GM23338 (cell line): Measurements from ENCODE around the gene SAMD4A. TPM values are rescaled to one million over a fixed set of nuclear protein-coding genes. Genes with fewer than 3 reads are reported as not detected.

ENCODE experiments used
- ATAC-seq: fragments of 200-7000 bp; cut with Tn5 transposase; 3 replicates; pipeline ENCODE4 v1.9.1; 2020
- DNase-seq: peaks from one replicate; pipeline ENCODE4 v3.0.0-alpha.2; 2015; ENCODE audit warnings: low spot score
- H2AFZ ChIP-seq: fragments of 200-600 bp; sonication (generic); 2 replicates; pipeline ENCODE4 v1.8.0; 2016; ENCODE audit warnings: antibody characterized with exemption, mild to moderate bottlenecking, moderate library complexity
- H3F3A ChIP-seq: fragments of 200-600 bp; sonication (generic); replicated peaks from 2 replicates; pipeline ENCODE4 v1.8.0; 2017; ENCODE audit warnings: antibody characterized with exemption, mixed run types, low read depth
- H3K27ac ChIP-seq: fragments of 200-600 bp; sonication (generic); 2 replicates; pipeline ENCODE4 v1.6.1; 2016; ENCODE audit warnings: low read depth
- H3K27me3 ChIP-seq: fragments of 200-600 bp; sonication (generic); 2 replicates; pipeline ENCODE4 v1.8.0; 2016; ENCODE audit warnings: mild to moderate bottlenecking, mixed run types, moderate library complexity; ENCODE audit not compliant: insufficient read depth
- H3K36me3 ChIP-seq: fragments of 200-600 bp; sonication (generic); 2 replicates; pipeline ENCODE4 v1.8.0; 2016; ENCODE audit warnings: mild to moderate bottlenecking; ENCODE audit not compliant: insufficient read depth
- H3K4me1 ChIP-seq: fragments of 200-600 bp; sonication (generic); 2 replicates; pipeline ENCODE4 v1.8.0; 2016; ENCODE audit warnings: mild to moderate bottlenecking, moderate library complexity; ENCODE audit not compliant: insufficient read depth
- H3K4me2 ChIP-seq: fragments of 200-600 bp; sonication (generic); 2 replicates; pipeline ENCODE4 v1.7.1; 2017; ENCODE audit warnings: mixed run types
- H3K4me3 ChIP-seq: fragments of 200-600 bp; sonication (generic); 2 replicates; pipeline ENCODE4 v1.6.1; 2016; ENCODE audit warnings: mixed run types
- H3K79me2 ChIP-seq: fragments of 200-600 bp; sonication (generic); replicated peaks from 2 replicates; pipeline ENCODE4 v1.8.0; 2017; ENCODE audit warnings: mild to moderate bottlenecking; ENCODE audit not compliant: insufficient read depth
- H3K9me2 ChIP-seq: fragments of 200-600 bp; sonication (generic); 2 replicates; pipeline ENCODE4 v1.8.0; 2017; ENCODE audit not compliant: insufficient read depth
- H4K20me1 ChIP-seq: fragments of 200-600 bp; sonication (generic); replicated peaks from 2 replicates; pipeline ENCODE4 v1.8.0; 2017; ENCODE audit warnings: mild to moderate bottlenecking; ENCODE audit not compliant: insufficient read depth
- H3K27ac Mint-ChIP-seq: 2 replicates; pipeline ENCODE4 v1.8.0; 2020; ENCODE audit warnings: inconsistent platforms, mild to moderate bottlenecking, moderate library complexity, mixed read lengths
- H3K27me3 Mint-ChIP-seq: 3 replicates; pipeline ENCODE4 v1.8.0; 2022; ENCODE audit warnings: low read depth, mild to moderate bottlenecking, moderate library complexity, mixed read lengths, inconsistent platforms; ENCODE audit not compliant: insufficient read depth, poor library complexity
- H3K36me3 Mint-ChIP-seq: 3 replicates; pipeline ENCODE4 v1.8.0; 2021; ENCODE audit warnings: low read depth, mild to moderate bottlenecking, inconsistent platforms, moderate library complexity, mixed read lengths
- H3K4me1 Mint-ChIP-seq: 3 replicates; pipeline ENCODE4 v1.8.0; 2020; ENCODE audit warnings: mild to moderate bottlenecking, inconsistent platforms, mixed read lengths
- H3K4me3 Mint-ChIP-seq: 3 replicates; pipeline ENCODE4 v1.8.0; 2021; ENCODE audit warnings: moderate library complexity, mild to moderate bottlenecking, inconsistent platforms, mixed read lengths
- H3K9me3 Mint-ChIP-seq: 3 replicates; pipeline ENCODE4 v1.8.0; 2020; ENCODE audit warnings: moderate library complexity, mild to moderate bottlenecking, inconsistent platforms, mixed read lengths
- CREB1 ChIP-seq: fragments of 250-450 bp; sonication (Bioruptor Pico); IDR thresholded peaks from 2 replicates; pipeline ENCODE4 v1.5.0; 2020; ENCODE audit warnings: low read depth, mild to moderate bottlenecking, moderate library complexity
- CTCF ChIP-seq, 2 experiments: fragments of 200-600 bp in 1 of 2; sonication (generic) in 1 of 2; conservative IDR thresholded peaks; 2 replicates each; pipeline versions ENCODE4 v1.5.1 to v1.6.1; 2016 to 2017; ENCODE audit warnings: antibody characterized with exemption in 2 of 2, low read depth in 2 of 2, mild to moderate bottlenecking in 2 of 2, moderate library complexity in 1 of 2
- ETS1 ChIP-seq: IDR thresholded peaks from 2 replicates; pipeline ENCODE4 v1.6.1; 2016; ENCODE audit warnings: antibody characterized with exemption
- EZH2 ChIP-seq: fragments of 200-600 bp; sonication (generic); IDR thresholded peaks from one replicate; pipeline ENCODE4 v1.8.0; 2017; ENCODE audit warnings: antibody characterized with exemption, mild to moderate bottlenecking, low read depth; ENCODE audit not compliant: unreplicated experiment
- JUNB ChIP-seq: IDR thresholded peaks from one replicate; pipeline ENCODE4 v1.6.1; 2016; ENCODE audit warnings: antibody characterized with exemption; ENCODE audit not compliant: unreplicated experiment
- NANOG ChIP-seq: IDR thresholded peaks from 2 replicates; pipeline ENCODE4 v1.6.1; 2016; ENCODE audit warnings: antibody characterized with exemption, borderline replicate concordance
- POLR2AphosphoS5 ChIP-seq: IDR thresholded peaks from 2 replicates; pipeline ENCODE4 v1.6.1; 2016; ENCODE audit warnings: antibody characterized with exemption, low read depth
- REST ChIP-seq: IDR thresholded peaks from one replicate; pipeline ENCODE4 v1.6.1; 2018; ENCODE audit warnings: antibody characterized with exemption; ENCODE audit not compliant: unreplicated experiment
- STAT1 ChIP-seq: IDR thresholded peaks from one replicate; pipeline ENCODE4 v1.6.1; 2016; ENCODE audit warnings: antibody characterized with exemption; ENCODE audit not compliant: unreplicated experiment
- ZNF114 ChIP-seq: fragments of 250-450 bp; sonication (Bioruptor Pico); IDR thresholded peaks from 2 replicates; pipeline ENCODE4 v1.5.0; 2020; ENCODE audit warnings: mild to moderate bottlenecking, moderate library complexity
- ZNF331 ChIP-seq: fragments of 250-450 bp; sonication (Bioruptor Pico); IDR thresholded peaks from 2 replicates; pipeline ENCODE4 v1.5.0; 2020; ENCODE audit warnings: low read depth, mild to moderate bottlenecking, moderate library complexity
- polyA plus RNA-seq: library from polyadenylated mRNA; unstranded; fragments of >200 nt; fragmentation: Nextera tagmentation; extraction: Ambion mirVana; gene quantifications from 2 replicates; pipeline ENCODE4 v1.2.1, GENCODE V29; 2016
- total RNA-seq: library from RNA; depleted of rRNA; stranded (reverse); fragments of >200 nt; shearing (Covaris generic); gene quantifications from 2 replicates; pipeline ENCODE4 v1.2.3, GENCODE V29; 2014

SAMD4A gene
- total and polyA plus RNA-seq, 2 experiments from 2014 or later, result 1.6 to 6.9 TPM

GRCh38 chr14:54803396-54803795 is 236.5 kb downstream of the SAMD4A start:
- no peaks in the 10 kb centered on the region for H3K9me2 ChIP-seq
- H3F3A ChIP-seq, result 0 out of 2 replicates have a peak, but pooled peaks cover 4% of the 10 kb centered on the region
- H3K27me3 ChIP-seq, result no peaks in the 10 kb centered on the region
- Mint-ChIP-seq H3K27me3 (peaks cover 7% of the 10 kb centered on the region), H3K9me3 (no peaks in the 10 kb centered on the region), H3K27ac (no peak overlapping the region), H3K36me3 (no peaks in the 10 kb centered on the region), H3K4me3 (no peak overlapping the region), H3K4me1 (peaks cover 23% of the 10 kb centered on the region)
- no peaks in the 10 kb centered on the region; the same call in 1 of the 2 replicates for H3K36me3 ChIP-seq
- H3K79me2 ChIP-seq, result no peaks in the 10 kb centered on the region
- peak; percentile 34 for DNase-seq
- peaks cover 18% of the 10 kb centered on the region for H3K4me1 ChIP-seq
- H3K4me2 ChIP-seq, result no peak overlapping the region
- no peak overlapping the region for H3K27ac ChIP-seq
- H3K4me3 ChIP-seq, result no peak overlapping the region
- TF ChIP-seq JUNB, result no peak
- TF ChIP-seq ZNF331 (CRISPR knock-in tag), result no peak
- TF ChIP-seq ZNF114 (CRISPR knock-in tag), result no peak
- no peak for TF ChIP-seq NANOG
- no peak for TF ChIP-seq ETS1
- TF ChIP-seq CREB1, result no peak
- no peak for TF ChIP-seq STAT1
- no peak for TF ChIP-seq POLR2AphosphoS5
- TF ChIP-seq CTCF (conservative IDR thresholded peaks at IDR 0.05; ENCODE audit: low read depth in 2 of 2), result no peak
- no peak for TF ChIP-seq EZH2
- no peak for TF ChIP-seq REST
- ATAC-seq, result no peak
- H2AFZ ChIP-seq, result no peak overlapping the region
- H4K20me1 ChIP-seq, result no peaks in the 10 kb centered on the region
